Measurements from ENCODE around the gene UBE2G2. TPM values are rescaled to one million over a fixed set of nuclear protein-coding genes. Genes with fewer than 3 reads are reported as not detected.

Gene UBE2G2
- total RNA-seq, 1 experiment from 2014 or later = 212 TPM

GRCh38 chr21:44816761-44817505, 15.3 kb upstream of the UBE2G2 start:
- Histone ChIP-seq H3K27ac (ENCODE audit: low read depth, low read length, poor library complexity, severe bottlenecking) (peak overlapping the region; percentile 90), H3K27me3 (replicated peaks; ENCODE audit: insufficient read depth, low read depth, low read length, poor library complexity) (no peaks in the 10 kb centered on the region), H3K4me1 (ENCODE audit: insufficient read depth, low read length, poor library complexity, severe bottlenecking) (peaks cover 21% of the 10 kb centered on the region), H3K36me3 (ENCODE audit: insufficient read depth, low read length, poor library complexity, severe bottlenecking) (peaks cover 8% of the 10 kb centered on the region), H3K9me3 (ENCODE audit: low read depth, low read length, poor library complexity, severe bottlenecking) (peaks cover 18% of the 10 kb centered on the region), H3K4me3 (ENCODE audit: low read depth, low read length, poor library complexity, severe bottlenecking) (peak overlapping the region; percentile 68)
- no TSS peak for BruUV-seq (replicated peaks)
- DNase-seq (ENCODE audit: low spot score) = no peak
- CTCF ChIA-PET = no interaction called here
- POLR2A ChIA-PET (ENCODE audit: low non-redundant PET) = no interaction called here
- TF ChIP-seq EZH2 (IDR thresholded peaks at IDR 0.05; ENCODE audit: borderline replicate concordance, low read depth, low read length, poor library complexity, severe bottlenecking) = no peak
- TF ChIP-seq, protein P1, sequence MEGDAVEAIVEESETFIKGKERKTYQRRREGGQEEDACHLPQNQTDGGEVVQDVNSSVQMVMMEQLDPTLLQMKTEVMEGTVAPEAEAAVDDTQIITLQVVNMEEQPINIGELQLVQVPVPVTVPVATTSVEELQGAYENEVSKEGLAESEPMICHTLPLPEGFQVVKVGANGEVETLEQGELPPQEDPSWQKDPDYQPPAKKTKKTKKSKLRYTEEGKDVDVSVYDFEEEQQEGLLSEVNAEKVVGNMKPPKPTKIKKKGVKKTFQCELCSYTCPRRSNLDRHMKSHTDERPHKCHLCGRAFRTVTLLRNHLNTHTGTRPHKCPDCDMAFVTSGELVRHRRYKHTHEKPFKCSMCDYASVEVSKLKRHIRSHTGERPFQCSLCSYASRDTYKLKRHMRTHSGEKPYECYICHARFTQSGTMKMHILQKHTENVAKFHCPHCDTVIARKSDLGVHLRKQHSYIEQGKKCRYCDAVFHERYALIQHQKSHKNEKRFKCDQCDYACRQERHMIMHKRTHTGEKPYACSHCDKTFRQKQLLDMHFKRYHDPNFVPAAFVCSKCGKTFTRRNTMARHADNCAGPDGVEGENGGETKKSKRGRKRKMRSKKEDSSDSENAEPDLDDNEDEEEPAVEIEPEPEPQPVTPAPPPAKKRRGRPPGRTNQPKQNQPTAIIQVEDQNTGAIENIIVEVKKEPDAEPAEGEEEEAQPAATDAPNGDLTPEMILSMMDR (conservative IDR thresholded peaks at IDR 0.05; ENCODE audit: low read depth, low read length) = no peak
- intact Hi-C loops (cut with micrococcal nuclease; ENCODE audit: unreplicated experiment) = no loop called here

DNA sequence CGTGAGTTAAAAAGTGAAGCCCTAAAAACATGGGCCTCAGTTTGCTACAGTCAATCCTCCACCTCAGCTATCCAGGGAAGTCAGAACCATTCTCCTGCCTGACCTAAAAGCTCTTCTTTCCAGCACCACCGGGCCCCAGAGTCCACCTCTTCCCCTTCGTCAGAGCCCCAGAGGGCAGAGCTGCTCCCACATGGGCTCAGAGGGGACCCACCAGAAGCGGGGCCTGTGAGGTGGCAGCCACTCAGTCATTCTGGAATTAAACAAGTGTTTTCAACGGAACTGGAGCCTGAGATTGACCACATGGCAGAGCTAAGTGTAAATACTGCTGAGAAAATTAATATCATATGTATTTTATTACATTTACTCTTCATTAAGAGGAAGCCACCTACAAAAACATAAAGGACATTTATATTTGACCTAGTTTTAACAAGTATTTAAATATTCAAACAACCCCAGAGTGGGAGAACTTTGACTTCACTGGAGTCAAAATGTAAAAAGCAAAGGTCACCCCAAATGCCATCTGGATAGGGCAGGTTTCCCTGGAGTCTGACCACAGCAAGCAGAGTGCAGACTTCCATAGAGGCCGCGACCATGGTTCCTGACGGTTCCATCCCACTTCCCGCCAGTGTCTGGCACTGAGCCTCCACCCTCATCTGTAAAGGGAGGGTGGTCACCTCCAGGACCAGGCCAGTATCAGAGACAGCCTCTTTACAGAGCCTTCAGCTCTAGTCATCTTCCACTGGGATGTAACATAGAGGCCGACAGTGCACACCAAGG, 14.4 kb upstream of the UBE2G2 start:
- TF ChIP-seq, protein P1 (conservative IDR thresholded peaks at IDR 0.05; ENCODE audit: low read depth, low read length) = no peak
- no peak for TF ChIP-seq EZH2 (IDR thresholded peaks at IDR 0.05; ENCODE audit: borderline replicate concordance, low read depth, low read length, poor library complexity, severe bottlenecking)
- peak overlapping the region; percentile 68 for H3K4me3 ChIP-seq (ENCODE audit: low read depth, low read length, poor library complexity, severe bottlenecking)
- peak overlapping the region; percentile 34 for H3K27ac ChIP-seq (ENCODE audit: low read depth, low read length, poor library complexity, severe bottlenecking)
- ChIA-PET CTCF (no interaction called here), POLR2A (ENCODE audit: low non-redundant PET) (no interaction called here)
- no peaks in the 10 kb centered on the region for H3K27me3 ChIP-seq (replicated peaks; ENCODE audit: insufficient read depth, low read depth, low read length, poor library complexity)
- BruUV-seq (replicated peaks) = TSS peak; percentile 38
- peaks cover 21% of the 10 kb centered on the region for H3K4me1 ChIP-seq (ENCODE audit: insufficient read depth, low read length, poor library complexity, severe bottlenecking)
- H3K36me3 ChIP-seq (ENCODE audit: insufficient read depth, low read length, poor library complexity, severe bottlenecking) = peaks cover 8% of the 10 kb centered on the region
- peaks cover 15% of the 10 kb centered on the region for H3K9me3 ChIP-seq (ENCODE audit: low read depth, low read length, poor library complexity, severe bottlenecking)
- intact Hi-C loops (cut with micrococcal nuclease; ENCODE audit: unreplicated experiment) = no loop called here
- DNase-seq (ENCODE audit: low spot score) = no peak

DNA sequence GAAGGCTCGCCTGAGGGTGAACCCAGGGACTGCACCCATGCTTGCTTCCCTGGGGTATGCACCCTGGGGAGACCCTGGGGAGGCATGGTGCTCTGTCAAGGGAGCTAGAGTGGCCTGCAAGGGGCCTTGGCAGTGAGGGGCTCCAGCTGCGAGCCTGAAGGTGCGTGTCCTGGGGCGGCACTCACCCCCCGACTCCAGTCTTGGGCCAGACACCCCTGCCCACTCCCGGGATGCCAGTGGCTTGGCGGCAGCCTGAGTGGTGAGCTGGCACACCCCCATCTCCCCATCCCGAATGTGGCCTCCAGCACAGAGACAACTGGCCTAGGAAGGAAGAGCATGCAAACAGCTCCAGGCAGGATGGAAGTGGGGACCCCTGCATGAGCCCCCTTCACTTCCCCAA, 13.6 kb upstream of the UBE2G2 start:
- no peak for TF ChIP-seq EZH2 (IDR thresholded peaks at IDR 0.05; ENCODE audit: borderline replicate concordance, low read depth, low read length, poor library complexity, severe bottlenecking)
- TF ChIP-seq, protein P1 (conservative IDR thresholded peaks at IDR 0.05; ENCODE audit: low read depth, low read length) = no peak
- DNase-seq (ENCODE audit: low spot score) = no peak
- Histone ChIP-seq H3K9me3 (ENCODE audit: low read depth, low read length, poor library complexity, severe bottlenecking) (peaks cover 15% of the 10 kb centered on the region), H3K4me3 (ENCODE audit: low read depth, low read length, poor library complexity, severe bottlenecking) (no peak overlapping the region), H3K27ac (ENCODE audit: low read depth, low read length, poor library complexity, severe bottlenecking) (peak overlapping the region; percentile 34), H3K27me3 (replicated peaks; ENCODE audit: insufficient read depth, low read depth, low read length, poor library complexity) (no peaks in the 10 kb centered on the region), H3K4me1 (ENCODE audit: insufficient read depth, low read length, poor library complexity, severe bottlenecking) (peaks cover 21% of the 10 kb centered on the region), H3K36me3 (ENCODE audit: insufficient read depth, low read length, poor library complexity, severe bottlenecking) (peaks cover 12% of the 10 kb centered on the region)
- intact Hi-C loops (cut with micrococcal nuclease; ENCODE audit: unreplicated experiment) = no loop called here
- POLR2A ChIA-PET (ENCODE audit: low non-redundant PET) = no interaction called here
- CTCF ChIA-PET = no interaction called here
- BruUV-seq (replicated peaks) = no TSS peak

Data from A673 (cell line).